Thoracic aorta (tissue), 2 donors: ENCODE data around the gene CRYL1. TPM values are rescaled to one million over a fixed set of nuclear protein-coding genes. Genes with fewer than 3 reads are reported as not detected.

ENCODE experiments used
- ATAC-seq: fragments of 150-250 bp; one replicate; pipeline ENCODE4 v1.8.0; 2017; ENCODE audit warnings: low read depth; ENCODE audit not compliant: insufficient number of reproducible peaks, low FRiP score
- DNase-seq: peaks from one replicate; pipeline ENCODE4 v3.0.0-alpha.2; 2020; ENCODE audit warnings: low spot score
- H3K27ac ChIP-seq, 2 donors: fragments of 200-600 bp; sonication (generic); 1 replicate in 1 of 2; 2 replicates in 1 of 2; pipeline ENCODE4 v1.5.1; 2016; ENCODE audit warnings: mild to moderate bottlenecking in 2 of 2, moderate library complexity in 2 of 2
- H3K27me3 ChIP-seq: fragments of 200-600 bp; sonication (generic); replicated peaks from 2 replicates; pipeline ENCODE4 v1.6.0; 2016; ENCODE audit warnings: mild to moderate bottlenecking; ENCODE audit not compliant: insufficient read depth
- H3K36me3 ChIP-seq: fragments of 200-600 bp; sonication (generic); one replicate; pipeline ENCODE4 v1.5.1; 2016
- H3K4me1 ChIP-seq, 2 donors: fragments of 200-600 bp; sonication (generic); 1 replicate in 1 of 2; 2 replicates in 1 of 2; pipeline versions ENCODE4 v1.5.1 to v1.6.0; 2016; ENCODE audit warnings: low read depth in 2 of 2, mild to moderate bottlenecking in 1 of 2; ENCODE audit not compliant: control insufficient read depth in 1 of 2
- H3K4me3 ChIP-seq: fragments of 200-600 bp; sonication (generic); 2 replicates; pipeline ENCODE4 v1.5.1; 2016; ENCODE audit warnings: mild to moderate bottlenecking
- H3K9me3 ChIP-seq: fragments of 200-600 bp; sonication (generic); 2 replicates; pipeline ENCODE4 v1.5.1; 2016
- total RNA-seq, 2 donors: library from RNA; depleted of rRNA; stranded (reverse); fragments of >200 nt; gene quantifications; one replicate each; pipeline versions ENCODE4 v1.1.0 to v1.2.3, GENCODE V29; 2016
- TF ChIP-seq, protein P1 (sequence below): fragments of 200-600 bp; sonication (generic); IDR thresholded peaks from one replicate; pipeline ENCODE4 v1.5.1; 2019; ENCODE audit warnings: antibody characterized with exemption

Gene CRYL1
- total RNA-seq, 2 donors from 2014 or later, result 38.9 to 57.4 TPM

DNA sequence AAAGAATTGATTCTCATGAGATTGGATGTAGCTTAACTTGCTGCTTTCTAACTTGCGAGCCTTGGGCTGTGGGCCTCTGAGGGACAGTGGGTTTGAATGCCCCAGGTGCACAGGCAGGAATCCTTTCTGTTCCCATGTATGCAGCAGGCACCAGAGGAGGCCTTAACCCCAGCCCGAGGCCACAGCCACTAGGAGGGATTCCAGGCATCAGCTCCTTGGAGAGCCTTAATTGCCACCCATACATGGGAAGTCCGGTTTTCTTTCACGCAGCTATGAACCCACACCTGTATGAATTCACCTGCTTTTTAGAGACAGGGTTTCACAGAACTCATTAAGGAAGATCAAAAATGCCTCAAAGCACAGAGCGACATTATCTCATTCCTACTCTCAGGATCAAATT, 117.9 kb downstream of the CRYL1 start:
- Histone ChIP-seq H3K36me3 (peaks cover 6% of the 10 kb centered on the region), H3K27ac (no peak overlapping the region), H3K4me1 (no peaks in the 10 kb centered on the region), H3K4me3 (no peak overlapping the region), H3K9me3 (no peaks in the 10 kb centered on the region), H3K27me3 (no peaks in the 10 kb centered on the region)
- DNase-seq (no peak), ATAC-seq (no peak)
- TF ChIP-seq, protein P1, sequence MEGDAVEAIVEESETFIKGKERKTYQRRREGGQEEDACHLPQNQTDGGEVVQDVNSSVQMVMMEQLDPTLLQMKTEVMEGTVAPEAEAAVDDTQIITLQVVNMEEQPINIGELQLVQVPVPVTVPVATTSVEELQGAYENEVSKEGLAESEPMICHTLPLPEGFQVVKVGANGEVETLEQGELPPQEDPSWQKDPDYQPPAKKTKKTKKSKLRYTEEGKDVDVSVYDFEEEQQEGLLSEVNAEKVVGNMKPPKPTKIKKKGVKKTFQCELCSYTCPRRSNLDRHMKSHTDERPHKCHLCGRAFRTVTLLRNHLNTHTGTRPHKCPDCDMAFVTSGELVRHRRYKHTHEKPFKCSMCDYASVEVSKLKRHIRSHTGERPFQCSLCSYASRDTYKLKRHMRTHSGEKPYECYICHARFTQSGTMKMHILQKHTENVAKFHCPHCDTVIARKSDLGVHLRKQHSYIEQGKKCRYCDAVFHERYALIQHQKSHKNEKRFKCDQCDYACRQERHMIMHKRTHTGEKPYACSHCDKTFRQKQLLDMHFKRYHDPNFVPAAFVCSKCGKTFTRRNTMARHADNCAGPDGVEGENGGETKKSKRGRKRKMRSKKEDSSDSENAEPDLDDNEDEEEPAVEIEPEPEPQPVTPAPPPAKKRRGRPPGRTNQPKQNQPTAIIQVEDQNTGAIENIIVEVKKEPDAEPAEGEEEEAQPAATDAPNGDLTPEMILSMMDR, result no peak

DNA sequence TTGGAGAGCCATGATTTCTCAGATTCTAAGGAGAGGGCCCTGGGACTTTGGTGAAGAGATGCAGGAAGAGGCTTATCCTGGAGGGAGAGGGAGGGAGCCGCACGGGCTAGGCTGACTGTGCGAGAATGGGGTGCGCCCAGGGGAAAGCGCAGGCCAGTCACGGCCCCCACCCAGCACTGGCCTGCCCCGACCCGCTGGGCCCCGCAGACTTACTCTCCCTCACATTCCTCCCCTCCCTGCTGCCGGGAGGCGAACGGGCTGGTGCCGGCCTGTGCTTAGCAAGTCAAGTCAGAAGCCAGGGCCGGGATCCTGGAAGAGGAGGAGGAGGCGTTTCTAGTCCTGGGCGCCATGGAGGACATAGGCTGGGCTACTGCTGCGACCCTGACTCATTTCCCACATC, 120.0 kb downstream of the CRYL1 start:
- DNase-seq, result no peak
- Histone ChIP-seq H3K27me3 (no peaks in the 10 kb centered on the region), H3K4me1 (no peaks in the 10 kb centered on the region), H3K27ac (no peak overlapping the region), H3K4me3 (no peak overlapping the region), H3K9me3 (no peaks in the 10 kb centered on the region), H3K36me3 (peaks cover 5% of the 10 kb centered on the region)
- TF ChIP-seq, protein P1, result no peak
- ATAC-seq, result no peak

DNA sequence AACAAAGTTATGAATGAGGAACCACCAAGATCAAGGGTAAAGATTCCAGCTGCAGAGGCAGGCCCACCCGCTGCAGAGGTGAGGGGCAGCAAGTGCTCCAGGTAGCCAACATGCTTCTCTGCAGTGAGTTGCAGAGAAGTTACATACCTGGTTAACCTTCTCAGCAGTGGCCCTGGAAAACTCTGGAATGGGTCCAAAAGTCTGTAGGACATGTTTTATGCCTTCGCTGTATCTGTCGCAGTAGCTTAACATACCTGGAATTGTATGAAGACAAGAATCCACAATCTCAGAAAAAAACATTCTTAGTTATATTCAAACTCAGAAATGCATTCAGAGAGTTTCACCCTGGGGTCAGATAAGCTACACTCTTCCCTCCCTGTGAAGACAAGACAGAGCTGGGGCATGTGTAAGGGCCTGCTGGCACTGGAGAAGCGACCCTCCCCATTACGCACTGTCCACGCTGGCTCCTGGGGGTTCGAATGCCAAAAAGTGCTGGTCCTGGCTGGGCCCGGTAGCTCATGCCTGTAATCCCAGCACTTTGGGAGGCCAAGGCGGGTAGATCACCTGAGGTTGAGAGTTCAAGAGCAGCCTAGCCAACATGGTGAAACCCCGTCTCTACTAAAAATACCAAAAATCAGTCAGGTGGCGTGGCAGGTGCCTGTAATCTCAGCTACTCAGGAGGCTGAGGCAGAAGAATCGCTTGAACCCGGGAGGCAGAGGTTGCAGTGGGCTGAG, 121.0 kb downstream of the CRYL1 start:
- Histone ChIP-seq H3K27ac (no peak overlapping the region), H3K4me3 (no peak overlapping the region), H3K27me3 (no peaks in the 10 kb centered on the region), H3K36me3 (peaks cover 5% of the 10 kb centered on the region), H3K4me1 (no peaks in the 10 kb centered on the region), H3K9me3 (no peaks in the 10 kb centered on the region)
- TF ChIP-seq, protein P1, result no peak
- DNase-seq (no peak), ATAC-seq (no peak)

DNA sequence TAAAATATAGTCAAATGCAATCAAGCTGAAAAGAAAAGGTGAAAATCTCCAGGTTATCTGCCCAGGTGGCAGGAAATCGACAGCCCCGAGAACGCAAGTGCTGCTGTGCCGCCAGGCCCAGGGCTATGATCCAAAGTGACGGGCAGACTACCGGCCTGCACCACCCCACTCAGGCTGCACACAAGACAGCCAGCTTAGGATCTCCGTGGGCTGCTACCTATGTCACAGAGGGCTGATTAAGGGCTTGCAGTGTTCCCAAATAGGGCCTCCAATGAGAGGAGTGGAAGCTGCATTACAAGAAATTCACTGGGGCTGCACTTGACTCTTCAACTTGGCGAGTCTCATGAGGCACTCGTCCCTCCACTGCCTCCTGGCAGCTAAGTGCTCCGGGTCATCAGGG, 121.8 kb downstream of the CRYL1 start:
- H3K27me3 ChIP-seq, result no peaks in the 10 kb centered on the region
- no peaks in the 10 kb centered on the region for H3K9me3 ChIP-seq
- no peak overlapping the region for H3K4me3 ChIP-seq
- H3K27ac ChIP-seq, result no peak overlapping the region
- H3K4me1 ChIP-seq, result no peaks in the 10 kb centered on the region
- TF ChIP-seq, protein P1, result no peak
- H3K36me3 ChIP-seq, result peaks cover 5% of the 10 kb centered on the region
- no peak for ATAC-seq
- no peak for DNase-seq

DNA sequence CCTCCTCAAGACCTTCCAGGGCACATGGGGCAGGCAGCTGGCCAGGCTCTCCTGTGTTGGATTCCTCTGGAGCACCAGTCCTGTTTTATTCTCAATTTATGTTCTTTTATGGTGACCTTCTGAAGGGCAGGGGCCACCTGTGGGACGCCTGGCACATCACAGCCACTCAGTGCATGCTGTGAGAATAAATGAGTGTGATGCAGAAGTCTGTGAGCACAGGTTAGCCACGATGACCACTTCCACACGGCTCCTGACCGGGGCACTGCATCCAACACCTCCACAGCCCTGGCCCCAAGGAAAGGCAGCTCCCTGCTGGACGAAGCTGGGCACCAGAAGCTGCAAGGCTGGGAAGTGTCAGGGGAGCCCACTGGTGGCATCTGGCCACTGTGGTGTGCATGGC, 122.8 kb downstream of the CRYL1 start:
- no peak overlapping the region for H3K27ac ChIP-seq
- no peaks in the 10 kb centered on the region for H3K4me1 ChIP-seq
- H3K9me3 ChIP-seq, result no peaks in the 10 kb centered on the region
- peaks cover 5% of the 10 kb centered on the region for H3K36me3 ChIP-seq
- no peak overlapping the region for H3K4me3 ChIP-seq
- DNase-seq, result no peak
- H3K27me3 ChIP-seq, result no peaks in the 10 kb centered on the region
- ATAC-seq, result no peak
- TF ChIP-seq, protein P1, result no peak
